ENCODE data around the gene IL1RN.

Gene IL1RN

GRCh38 chr2:113104054-113104611 is 23.3 kb upstream of the IL1RN start:
- no peak for DNase-seq (ENCODE audit: low spot score)

DNA sequence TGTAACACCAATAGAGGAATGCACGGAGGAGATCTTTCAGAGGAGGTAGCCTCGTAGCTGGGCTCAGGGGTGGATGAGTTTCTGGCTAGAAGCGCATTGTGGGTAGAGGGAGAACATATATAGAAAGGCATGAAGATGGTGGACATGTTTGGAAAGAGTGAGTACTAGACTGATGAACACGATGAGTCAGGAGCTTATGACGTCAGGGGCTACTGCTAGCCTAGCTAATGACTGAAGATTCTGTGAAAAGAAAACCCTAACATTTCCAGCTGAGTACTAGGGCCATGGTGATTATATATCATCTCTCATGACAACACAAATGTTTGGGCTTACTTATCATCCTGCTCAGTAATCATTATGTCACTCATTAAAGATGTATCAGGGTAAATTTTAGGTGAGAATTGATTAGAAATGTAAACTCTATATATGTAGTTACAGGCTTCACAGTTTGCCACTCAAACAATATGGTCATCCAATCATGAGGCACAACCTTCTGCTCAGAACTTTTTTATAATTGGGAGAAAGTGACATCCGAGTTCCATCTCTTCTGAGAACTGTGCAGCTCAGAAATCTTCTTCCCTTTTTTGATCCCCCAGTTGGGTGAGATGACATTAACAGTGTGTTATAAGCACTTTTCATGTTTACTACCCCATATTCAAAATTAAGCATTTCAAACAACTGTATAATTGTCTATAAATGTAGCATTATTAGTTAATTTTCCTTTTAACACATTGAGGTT is 22.2 kb upstream of the IL1RN start:
- peak; percentile 52 for DNase-seq (ENCODE audit: low spot score)

- DNase-seq (ENCODE audit: low spot score), result no peak
These were observed 16.3 kb upstream of the IL1RN start for GRCh38 chr2:113111121-113111520.

DNA sequence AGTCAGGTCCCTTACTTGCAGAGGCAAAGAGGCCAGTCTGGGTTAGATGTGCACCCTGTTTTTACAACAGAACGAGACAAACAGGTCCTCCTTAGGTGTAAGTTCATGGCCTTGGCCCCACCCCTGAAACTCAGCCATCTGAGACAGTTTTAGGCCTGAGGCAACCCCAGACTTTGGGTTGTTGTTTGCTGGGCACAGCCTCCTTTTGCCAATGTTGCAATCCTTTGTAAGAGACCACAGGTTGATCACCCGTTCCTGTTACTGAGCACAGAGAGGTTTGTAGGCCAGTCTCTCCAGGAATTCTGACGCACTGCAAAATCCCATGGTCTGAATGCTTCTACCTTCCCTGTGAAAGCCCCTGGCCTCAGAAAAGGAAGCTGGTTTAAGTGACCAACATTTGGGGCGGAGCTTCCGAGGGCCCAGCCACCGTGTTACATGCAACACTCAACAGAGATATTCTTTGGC is 15.5 kb upstream of the IL1RN start:
- DNase-seq (ENCODE audit: low spot score), result no peak

DNA sequence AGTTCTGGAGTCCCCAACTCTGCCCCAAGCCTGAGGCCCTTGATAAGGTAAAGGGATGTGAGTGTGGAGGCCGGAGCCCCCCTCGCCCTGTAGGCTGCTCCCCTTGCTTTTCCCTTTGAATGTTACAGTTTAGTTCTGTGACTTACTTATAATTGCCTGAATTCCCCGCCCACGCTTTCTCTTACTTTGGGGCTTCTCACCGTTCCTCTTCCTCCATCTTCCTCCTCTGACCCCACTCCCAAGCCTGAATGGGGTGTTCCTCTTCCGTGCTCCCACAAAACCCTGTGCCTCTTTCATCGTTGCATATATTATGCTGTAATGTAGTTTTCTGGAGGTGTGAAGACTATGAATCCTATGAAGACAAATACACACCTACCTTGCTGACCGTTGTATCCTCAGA is 15.0 kb upstream of the IL1RN start:
- DNase-seq (ENCODE audit: low spot score), result no peak

DNA sequence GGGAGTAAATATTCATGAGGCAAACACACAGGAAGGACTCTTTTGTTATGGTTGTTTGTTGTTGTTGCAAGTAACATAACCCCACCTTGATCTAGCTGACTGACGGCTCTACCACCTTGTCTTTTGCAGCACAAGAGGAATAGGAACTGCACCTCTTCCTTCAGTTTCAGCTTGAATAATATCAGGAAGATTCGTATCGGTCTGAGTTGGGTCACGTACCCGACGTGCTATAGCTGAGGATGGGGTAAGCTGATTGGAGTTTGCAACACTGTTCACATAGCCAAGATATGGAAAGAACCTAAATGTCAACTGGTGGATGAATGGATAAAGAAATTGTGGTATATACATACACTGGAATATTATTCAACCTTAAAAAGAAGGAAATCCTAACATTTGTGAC is 14.5 kb upstream of the IL1RN start:
- no peak for DNase-seq (ENCODE audit: low spot score)

DNA sequence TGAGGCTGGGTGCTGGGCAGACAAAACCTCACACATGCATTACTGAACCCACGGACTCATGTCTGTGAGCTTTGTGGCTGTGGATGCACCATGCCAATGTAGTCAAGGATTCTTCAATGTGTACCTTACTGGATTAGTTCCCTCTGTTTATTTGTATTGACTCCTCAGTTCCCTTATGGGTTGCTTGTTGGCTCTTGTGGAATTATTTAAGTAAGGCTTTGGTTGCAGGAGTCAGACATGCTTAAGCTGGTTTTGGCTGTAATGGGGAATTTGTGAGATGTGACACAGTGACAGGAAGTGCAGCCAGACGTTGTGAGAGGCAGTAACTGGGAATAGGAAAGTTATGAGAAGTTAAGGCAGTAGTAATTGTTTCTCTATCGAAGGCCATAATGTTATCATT is 13.6 kb upstream of the IL1RN start:
- no peak for DNase-seq (ENCODE audit: low spot score)

DNA sequence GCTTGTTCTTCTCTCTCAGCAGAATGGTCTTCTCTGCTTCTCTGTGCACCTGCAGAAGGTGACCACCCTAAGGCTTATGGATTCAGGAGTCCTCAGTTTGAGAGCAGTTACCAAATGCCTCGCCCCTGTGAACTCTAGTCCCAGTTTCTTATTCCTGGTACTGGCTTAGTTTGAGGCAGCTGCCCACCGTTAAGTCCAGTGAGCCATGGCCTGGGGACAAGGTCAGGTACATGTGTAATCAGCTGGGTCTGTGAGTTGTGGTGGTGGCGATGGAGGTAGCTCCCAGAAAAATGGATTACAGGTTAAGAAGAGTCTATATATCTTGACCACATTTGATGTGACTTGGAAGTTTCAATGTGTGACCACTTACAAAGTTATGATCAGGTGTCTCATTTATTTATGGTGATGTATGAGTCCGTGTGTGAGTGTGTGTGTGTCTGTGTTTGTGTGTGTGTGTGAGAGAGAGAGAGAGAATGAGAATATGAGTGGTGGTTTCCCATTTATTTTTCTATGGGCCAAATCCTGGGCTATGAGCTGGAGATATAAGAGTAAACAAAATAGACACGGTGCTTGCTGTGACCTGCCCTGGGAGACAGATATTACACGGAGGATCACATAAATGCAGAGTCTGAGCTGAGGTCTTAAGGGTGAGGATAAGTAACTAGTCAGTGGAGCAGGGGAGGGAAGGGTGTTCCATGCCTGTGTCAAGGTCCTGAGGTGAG is 13.0 kb upstream of the IL1RN start:
- DNase-seq (ENCODE audit: low spot score), result no peak

DNA sequence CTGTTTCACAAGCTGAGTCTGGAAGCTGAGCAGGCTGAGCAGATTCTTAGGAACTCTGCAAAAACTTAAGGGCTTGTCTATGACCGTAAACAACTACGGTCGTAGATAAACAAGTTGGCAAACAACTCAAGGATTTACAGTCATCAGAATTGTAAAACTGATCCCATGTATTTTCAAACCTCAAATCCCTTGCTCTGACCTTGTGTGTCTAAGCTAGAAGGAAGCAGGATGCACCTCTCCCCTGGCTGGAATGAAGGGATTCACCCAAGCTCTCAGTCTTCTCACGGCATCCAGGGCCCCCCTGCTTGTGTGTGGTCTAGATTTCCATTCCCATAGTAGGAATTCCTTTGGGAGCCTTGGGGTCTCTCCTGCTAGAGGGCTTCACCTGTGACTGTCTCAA is 12.4 kb upstream of the IL1RN start:
- DNase-seq (ENCODE audit: low spot score), result no peak

- DNase-seq (ENCODE audit: low spot score), result no peak
These were observed 11.1 kb upstream of the IL1RN start for GRCh38 chr2:113116100-113116958.

- DNase-seq (ENCODE audit: low spot score), result no peak
These were observed 9.7 kb upstream of the IL1RN start for GRCh38 chr2:113117541-113118262.

GRCh38 chr2:113118263-113118657 is 9.1 kb upstream of the IL1RN start:
- DNase-seq (ENCODE audit: low spot score), result no peak

GRCh38 chr2:113119111-113119510 is 8.3 kb upstream of the IL1RN start:
- DNase-seq (ENCODE audit: low spot score), result no peak

GRCh38 chr2:113120861-113121260 is 6.5 kb upstream of the IL1RN start:
- no peak for DNase-seq (ENCODE audit: low spot score)

DNA sequence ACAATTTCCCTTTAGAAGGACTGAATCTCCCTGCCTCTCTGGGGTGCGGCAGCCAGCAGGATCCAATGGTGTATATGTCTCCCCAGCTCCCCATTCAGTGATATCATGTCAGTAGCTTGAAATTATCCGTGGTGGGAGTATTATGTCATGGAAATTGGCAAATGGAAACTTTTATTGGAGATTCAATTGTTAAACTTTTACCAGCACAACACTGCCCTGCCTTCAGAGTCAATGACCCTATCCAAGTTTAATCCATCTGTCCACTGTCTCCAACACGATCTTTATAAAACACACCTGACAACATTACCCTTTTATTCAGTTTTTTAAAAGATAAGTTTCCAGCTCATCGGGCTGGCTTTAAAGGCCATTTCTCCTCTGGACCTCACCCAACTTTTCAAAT is 5.0 kb upstream of the IL1RN start:
- DNase-seq (ENCODE audit: low spot score), result no peak

GRCh38 chr2:113123726-113124125 is 3.7 kb upstream of the IL1RN start:
- no peak for DNase-seq (ENCODE audit: low spot score)

DNA sequence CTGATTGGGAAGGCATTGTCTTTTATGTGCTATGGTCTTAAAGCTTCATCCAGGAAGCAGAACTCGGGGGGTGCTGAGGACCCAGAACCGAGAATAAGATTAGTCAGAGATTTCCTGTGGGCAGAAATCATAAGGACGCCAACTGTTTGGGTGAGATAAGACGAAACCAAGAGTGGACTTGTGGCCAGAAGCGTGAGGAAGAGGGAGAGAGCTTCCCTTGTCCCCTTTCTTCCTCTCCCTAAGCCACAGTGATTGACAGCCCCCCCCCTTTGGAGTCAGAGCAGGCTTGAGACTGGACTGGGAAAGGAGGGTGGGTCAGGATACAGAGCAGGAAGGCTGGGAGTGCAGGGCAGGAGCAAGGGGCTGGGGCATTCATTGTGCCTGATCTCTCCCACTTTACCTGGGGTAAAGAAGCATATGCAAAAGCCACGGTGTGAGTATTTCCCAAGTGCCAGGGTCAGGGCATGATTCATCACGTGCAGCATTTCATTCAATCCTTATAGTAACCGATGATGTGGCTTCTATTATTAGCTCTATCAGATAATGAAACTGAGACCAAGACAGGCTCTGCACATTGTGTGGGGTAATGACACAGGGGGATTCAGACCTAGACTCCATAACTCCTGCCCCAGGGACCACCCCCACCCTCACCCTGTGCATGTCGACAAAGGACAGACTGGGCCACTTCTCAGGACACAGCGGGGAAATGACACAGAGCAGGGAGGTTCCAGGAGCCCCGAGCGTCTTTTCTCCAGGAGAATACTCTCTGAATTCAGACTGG is 3.0 kb upstream of the IL1RN start:
- no peak for DNase-seq (ENCODE audit: low spot score)

DNA sequence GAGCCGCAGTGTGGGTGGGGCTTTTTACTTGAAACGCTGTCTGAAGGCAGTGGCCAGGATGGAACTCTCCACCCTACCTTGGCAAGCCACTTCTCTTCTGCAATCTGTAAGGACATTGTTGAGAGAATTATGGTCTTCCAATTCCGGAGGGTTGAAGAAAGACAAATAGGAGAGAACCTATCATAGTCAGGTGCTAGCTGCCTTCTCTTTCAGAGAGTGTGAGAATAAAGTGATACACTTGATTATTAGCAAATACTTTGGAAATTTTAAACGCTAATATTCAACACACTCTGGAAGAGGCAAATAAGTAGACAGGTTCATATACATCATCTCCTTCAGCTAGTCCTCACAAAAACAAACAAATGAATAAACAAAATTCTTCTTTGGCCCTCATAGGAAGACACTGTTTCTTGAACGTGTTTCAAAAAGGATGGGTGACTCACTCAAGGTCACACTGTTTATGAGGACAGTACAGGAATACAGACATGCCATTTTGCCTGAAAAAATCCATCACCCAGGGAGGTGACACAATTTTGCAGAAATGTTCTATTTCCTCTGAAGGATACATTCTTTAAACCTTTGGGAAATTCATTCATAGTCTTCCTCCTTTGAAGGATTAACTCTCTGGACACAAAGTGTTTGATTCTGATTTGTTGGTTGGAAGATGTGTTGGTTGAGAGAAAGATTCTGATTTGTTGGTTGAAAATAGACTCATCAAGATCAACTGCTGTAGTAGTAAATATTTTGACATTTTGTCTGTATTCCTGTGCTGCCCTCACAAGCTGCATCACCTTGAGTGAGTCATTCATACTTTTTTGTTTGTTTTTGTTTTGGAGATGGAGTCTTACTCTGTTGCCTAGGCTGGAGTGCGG is 2.2 kb upstream of the IL1RN start:
- no peak for DNase-seq (ENCODE audit: low spot score)

GRCh38 chr2:113127646-113128570 is 510 bp downstream of the IL1RN start:
- no peak for DNase-seq (ENCODE audit: low spot score)
